Natural killer cell treated with Interleukin-12 subunit alpha and Interleukin-12 subunit beta and Interleukin-15 and Interleukin-18, amount 100 ng/mL, for 72 hours (primary cell): Measurements from ENCODE around the gene SEC23B. TPM values are rescaled to one million over a fixed set of nuclear protein-coding genes. Genes with fewer than 3 reads are reported as not detected.

Experiments
- ATAC-seq, 2 donors: fragments of 150-1000 bp; cut with Tn5 transposase in 1 of 2; sonication (Bioruptor Pico), chemical (Tn5 transposase) in 1 of 2; 2 replicates each; pipeline ENCODE4 v1.10.0; 2021
- DNase-seq: peaks from one replicate; pipeline ENCODE4 v3.0.0; 2022; ENCODE audit warnings: low spot score
- H3K27ac Mint-ChIP-seq, 2 donors: 1 replicate in 1 of 2; 2 replicates in 1 of 2; pipeline ENCODE4 v1.8.0; 2022; ENCODE audit warnings: mixed read lengths in 2 of 2, mild to moderate bottlenecking in 1 of 2, moderate library complexity in 1 of 2
- H3K27me3 Mint-ChIP-seq, 2 donors: 1 replicate in 1 of 2; 2 replicates in 1 of 2; pipeline ENCODE4 v1.8.0; 2022; ENCODE audit warnings: mixed read lengths in 2 of 2
- H3K36me3 Mint-ChIP-seq: one replicate; pipeline ENCODE4 v1.8.0; 2022; ENCODE audit warnings: mixed read lengths
- H3K4me1 Mint-ChIP-seq, 2 donors: 1 replicate in 1 of 2; 2 replicates in 1 of 2; pipeline ENCODE4 v1.8.0; 2022; ENCODE audit warnings: low read depth in 2 of 2, mixed read lengths in 2 of 2, mild to moderate bottlenecking in 1 of 2
- H3K4me3 Mint-ChIP-seq: one replicate; pipeline ENCODE4 v1.8.0; 2022; ENCODE audit warnings: mixed read lengths
- H3K9me3 Mint-ChIP-seq: 2 replicates; pipeline ENCODE4 v1.8.0; 2022; ENCODE audit warnings: mixed read lengths
- total RNA-seq, 2 donors: library from RNA; stranded (reverse); gene quantifications; one replicate each; pipeline ENCODE4 v1.2.3, GENCODE V29; 2022

Gene SEC23B
- total RNA-seq, 2 donors from 2014 or later, result 123 to 172 TPM

GRCh38 chr20:18580012-18580411 is 72.3 kb downstream of the SEC23B start:
- H3K36me3 Mint-ChIP-seq, result no peaks in the 10 kb centered on the region
- H3K9me3 Mint-ChIP-seq, result no peaks in the 10 kb centered on the region
- H3K4me3 Mint-ChIP-seq, result no peak overlapping the region
- ATAC-seq (no peak), DNase-seq (no peak)
- peaks cover 0 to 6% of the 10 kb centered on the region in 2 donors for H3K4me1 Mint-ChIP-seq
- H3K27me3 Mint-ChIP-seq, result peaks cover 5 to 9% of the 10 kb centered on the region in 2 donors
- H3K27ac Mint-ChIP-seq, result no peak overlapping the region

GRCh38 chr20:18585134-18585533 is 77.4 kb downstream of the SEC23B start:
- Mint-ChIP-seq H3K36me3 (no peaks in the 10 kb centered on the region), H3K4me3 (no peak overlapping the region), H3K27me3 (peaks cover 5 to 9% of the 10 kb centered on the region in 2 donors), H3K27ac (no peak overlapping the region), H3K4me1 (peaks cover 18 to 23% of the 10 kb centered on the region in 2 donors), H3K9me3 (no peaks in the 10 kb centered on the region)
- no peak for ATAC-seq
- no peak for DNase-seq

- peak within 1 kb of the TSS; percentile 50 to 92 for H3K27ac Mint-ChIP-seq
- H3K4me3 Mint-ChIP-seq, result peak within 1 kb of the TSS; percentile 81
- DNase-seq (peak; percentile 96), ATAC-seq (peak; percentile 96)
- no peaks in the 10 kb centered on the region for H3K9me3 Mint-ChIP-seq
- no peaks in the 10 kb centered on the region for H3K36me3 Mint-ChIP-seq
- H3K27me3 Mint-ChIP-seq, result peaks cover 5 to 9% of the 10 kb centered on the region in 2 donors
- peaks cover 18 to 23% of the 10 kb centered on the region in 2 donors for H3K4me1 Mint-ChIP-seq
Measured at GRCh38 chr20:18587665-18588573, 80.2 kb downstream of the SEC23B start, which contains the start of gene DTD1. Gene DTD1, plus strand, starts transcription at chr20:18588054. Its CDS starts 19 bp downstream, at chr20:18588073.

GRCh38 chr20:18588574-18588933 is 80.8 kb downstream of the SEC23B start:
- no peak for DNase-seq
- Mint-ChIP-seq H3K36me3 (no peaks in the 10 kb centered on the region), H3K9me3 (no peaks in the 10 kb centered on the region), H3K4me1 (peaks cover 18 to 23% of the 10 kb centered on the region in 2 donors), H3K27me3 (peaks cover 5 to 8% of the 10 kb centered on the region in 2 donors), H3K4me3 (peak overlapping the region; percentile 81), H3K27ac (peak overlapping the region; percentile 50 to 90)
- ATAC-seq, result no peak

GRCh38 chr20:18589941-18590674 is 82.4 kb downstream of the SEC23B start:
- H3K4me1 Mint-ChIP-seq, result peaks cover 22 to 23% of the 10 kb centered on the region in 2 donors
- DNase-seq (no peak), ATAC-seq (no peak)
- H3K36me3 Mint-ChIP-seq, result no peaks in the 10 kb centered on the region
- no peaks in the 10 kb centered on the region for H3K9me3 Mint-ChIP-seq
- no peaks in the 10 kb centered on the region for H3K27me3 Mint-ChIP-seq
- H3K4me3 Mint-ChIP-seq, result peak overlapping the region; percentile 81
- peak overlapping the region; percentile 50 to 90 for H3K27ac Mint-ChIP-seq

- Mint-ChIP-seq H3K27me3 (no peaks in the 10 kb centered on the region), H3K4me1 (peaks cover 0 to 8% of the 10 kb centered on the region in 2 donors), H3K9me3 (no peaks in the 10 kb centered on the region), H3K27ac (no peak overlapping the region), H3K4me3 (no peak overlapping the region), H3K36me3 (peaks cover 16% of the 10 kb centered on the region)
- DNase-seq (no peak), ATAC-seq (no peak)
Measured at GRCh38 chr20:18596270-18596669, 88.5 kb downstream of the SEC23B start.

- Mint-ChIP-seq H3K4me1 (peaks cover under 1 to 5% of the 10 kb centered on the region in 2 donors), H3K36me3 (peaks cover 6% of the 10 kb centered on the region), H3K27ac (no peak overlapping the region), H3K9me3 (no peaks in the 10 kb centered on the region), H3K4me3 (no peak overlapping the region), H3K27me3 (no peaks in the 10 kb centered on the region)
- ATAC-seq (no peak), DNase-seq (no peak)
Measured at GRCh38 chr20:18609741-18610140, 102.0 kb downstream of the SEC23B start.

Other genes with a start within 250 kb of the SEC23B start
- gene ZNF133, start 219.4 kb upstream of the SEC23B start, total RNA-seq, result 10 to 100 TPM in 1 of 2 donors, 1 to 10 TPM in 1; 6.6 to 11.2 TPM
- 1 to 10 TPM; 2.2 to 6.5 TPM for gene DZANK1, start 40.9 kb upstream of the SEC23B start, total RNA-seq
- 10 to 100 TPM; 12.7 to 15.2 TPM for gene POLR3F, start 40.5 kb upstream of the SEC23B start, total RNA-seq
- 10 to 100 TPM in 1 of 2 donors, 1 to 10 TPM in 1; 7.5 to 10.5 TPM for gene RBBP9, start 10.7 kb upstream of the SEC23B start, total RNA-seq
- gene SMIM26, start 59.5 kb downstream of the SEC23B start, total RNA-seq, result 10 to 100 TPM; 41.8 to 44.4 TPM
- gene DTD1, start 80.1 kb downstream of the SEC23B start, total RNA-seq, result 10 to 100 TPM; 46.1 to 49.8 TPM